Fibroblast of skin of left quadriceps (primary cell): ENCODE results near the gene HES7.
"Not testable (repeated sequence)": the region's sequence is repeated elsewhere in the genome, so short reads cannot be mapped to it uniquely, and the experiment has no call there.

Experiments used
- DNase-seq, 2 experiments: peaks; one replicate each; pipeline ENCODE4 v3.0.0-alpha.2; 2013; ENCODE audit warnings: low read depth in 2 of 2

HES7 gene

DNA sequence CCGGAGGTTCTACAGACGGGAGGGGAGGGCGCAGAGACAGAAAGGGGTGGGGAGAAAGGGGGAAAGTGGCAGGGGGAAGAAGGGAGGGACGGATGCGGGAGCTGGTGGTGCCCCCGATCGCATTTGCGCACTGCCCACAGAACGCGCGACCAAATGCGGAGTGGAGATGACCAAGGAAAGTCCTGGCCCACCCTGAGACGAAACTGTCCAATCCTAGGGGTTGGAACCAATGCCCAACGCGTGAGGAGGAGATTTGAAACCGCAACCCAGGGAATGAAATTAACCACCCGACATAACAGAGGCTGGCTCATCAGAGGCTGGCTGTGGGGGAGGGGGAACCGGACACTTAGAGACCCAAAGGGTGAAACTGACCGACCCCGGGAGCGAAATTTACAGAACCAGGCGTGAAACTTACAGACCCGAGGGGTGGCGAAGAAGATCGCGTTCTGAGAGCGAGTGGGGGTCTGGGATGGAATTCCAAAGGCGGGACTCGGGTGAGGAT lies 1.4 kb downstream of the HES7 start:
- DNase-seq = no peak

DNA sequence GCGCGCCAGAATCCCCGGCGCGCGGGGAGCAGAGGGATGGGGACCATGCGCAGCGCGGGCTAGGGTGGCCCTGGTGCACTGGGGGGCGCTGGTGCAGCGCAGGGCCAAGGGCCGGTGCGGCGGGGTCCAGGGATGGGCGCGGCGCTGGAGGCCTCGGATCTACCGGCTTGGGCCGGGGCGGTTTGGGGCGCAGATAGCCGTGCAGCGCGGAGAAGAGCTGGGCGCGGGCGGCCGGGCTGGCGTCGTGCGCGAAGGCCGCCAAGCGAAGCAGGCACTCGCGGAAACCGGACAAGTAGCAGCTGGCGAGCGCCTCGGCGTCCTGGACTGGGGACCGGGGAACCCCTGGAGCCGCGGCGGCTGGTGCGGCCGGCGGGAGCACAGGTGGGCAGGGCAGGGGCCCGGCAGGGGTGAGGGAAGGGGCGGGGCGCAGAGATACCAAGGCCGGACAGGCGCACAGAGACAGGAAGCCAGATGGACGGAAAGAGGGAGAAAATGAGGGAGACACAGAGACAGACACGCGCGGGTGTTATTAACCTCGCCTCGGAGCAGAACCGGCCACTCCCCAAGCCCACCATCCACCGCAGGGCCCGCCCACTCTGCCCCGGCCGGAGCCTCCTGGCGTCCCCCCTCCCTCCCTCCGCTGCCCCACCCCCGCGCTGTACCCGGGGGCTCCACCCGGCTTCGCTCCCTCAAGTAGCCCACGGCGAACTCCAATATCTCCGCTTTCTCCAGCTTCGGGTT lies 2.1 kb downstream of the HES7 start:
- DNase-seq = no peak

DNA sequence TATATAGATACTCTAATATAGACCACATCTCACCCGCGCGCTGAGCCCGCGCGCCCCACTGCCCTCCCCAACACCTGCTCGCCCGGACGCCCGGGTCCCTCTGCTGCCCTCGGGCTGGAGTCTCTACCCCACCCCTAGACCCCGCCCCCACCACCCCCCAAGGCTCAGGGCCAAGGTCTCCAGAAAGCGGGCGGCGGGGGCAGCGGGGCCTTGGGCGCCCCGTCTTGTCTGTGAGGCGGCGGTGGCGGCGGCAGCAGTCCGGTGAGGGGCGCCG lies 2.6 kb downstream of the HES7 start:
- no peak for DNase-seq

DNA sequence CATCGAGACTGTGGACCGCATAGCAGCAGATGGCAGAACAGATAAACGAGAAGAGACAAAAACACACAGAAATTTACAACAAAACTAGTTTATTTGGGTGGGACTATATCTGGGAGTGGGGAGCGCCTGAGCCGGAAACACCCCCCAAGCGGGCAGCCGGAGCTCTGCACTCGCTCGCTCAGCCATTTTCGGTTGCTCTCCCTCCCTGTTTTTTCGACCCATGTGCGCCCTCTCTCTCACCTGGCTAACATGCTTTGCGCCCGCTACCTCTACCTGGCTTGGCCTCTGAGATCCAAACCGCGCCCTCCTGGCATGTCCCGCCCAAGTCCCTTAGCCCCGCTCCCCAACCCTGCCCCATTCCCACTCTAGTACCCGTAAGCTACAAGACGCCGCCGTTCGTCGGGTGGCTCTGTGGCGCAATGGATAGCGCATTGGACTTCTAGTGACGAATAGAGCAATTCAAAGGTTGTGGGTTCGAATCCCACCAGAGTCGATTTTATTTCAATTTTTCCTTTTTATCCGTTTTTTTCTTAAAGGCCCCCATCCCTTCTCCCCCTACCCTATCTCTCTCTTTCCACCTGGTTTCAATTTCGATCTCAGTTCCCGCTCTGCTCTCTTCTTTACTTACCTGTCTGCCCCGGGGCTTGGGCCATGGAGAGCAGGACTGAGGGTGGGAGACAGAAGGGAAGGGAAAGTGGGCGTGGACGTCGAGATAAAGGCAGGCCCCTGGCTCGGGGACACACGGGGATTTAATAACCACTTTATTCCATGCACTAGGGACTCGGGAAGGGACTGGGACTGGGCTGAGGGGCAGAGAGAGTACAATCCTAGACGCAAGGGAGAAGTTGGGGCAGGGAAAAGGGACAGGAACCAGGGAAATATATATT lies 3.1 kb downstream of the HES7 start:
- peak; percentile 42 to 50 for DNase-seq

DNA sequence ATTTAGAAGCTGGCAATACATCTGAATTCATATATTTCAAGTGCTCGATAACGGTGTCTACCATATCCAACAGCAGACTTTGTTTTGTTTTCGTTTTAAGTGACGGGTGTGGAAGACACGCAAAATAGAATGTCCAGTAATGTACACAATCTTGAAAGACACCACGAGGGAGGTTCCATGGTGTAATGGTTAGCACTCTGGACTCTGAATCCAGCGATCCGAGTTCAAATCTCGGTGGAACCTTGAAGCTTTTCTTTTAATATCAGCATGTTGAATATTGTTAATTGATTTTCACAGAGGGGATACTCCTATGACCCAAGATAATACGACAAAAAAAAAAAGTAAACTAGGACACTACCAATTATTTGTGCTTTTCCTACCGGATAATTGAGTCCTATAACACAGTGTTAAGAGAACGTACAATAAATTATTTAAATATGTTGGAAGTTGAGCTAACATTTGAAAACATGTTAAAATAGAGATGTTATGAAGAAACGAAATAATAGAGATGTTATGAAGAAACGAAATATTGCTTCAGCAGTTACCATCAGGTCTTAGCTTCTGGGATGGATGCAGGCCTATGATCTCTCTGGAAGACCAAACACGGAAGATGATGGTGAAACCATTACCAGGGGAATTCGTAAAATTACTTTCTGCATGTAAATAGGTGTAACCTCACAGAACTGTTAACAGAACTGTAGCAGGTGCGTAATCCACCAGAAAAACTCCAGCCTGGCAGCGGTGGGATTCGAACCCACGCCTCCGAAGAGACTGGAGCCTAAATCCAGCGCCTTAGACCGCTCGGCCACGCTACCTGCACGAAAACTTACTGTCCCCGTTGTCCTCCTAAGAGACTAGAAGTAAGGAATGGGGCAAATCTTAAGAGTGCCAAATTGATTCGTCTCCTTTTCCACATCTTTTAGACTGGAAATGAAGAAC lies 4.1 kb downstream of the HES7 start:
- peak; percentile 84 to 85 for DNase-seq

DNA sequence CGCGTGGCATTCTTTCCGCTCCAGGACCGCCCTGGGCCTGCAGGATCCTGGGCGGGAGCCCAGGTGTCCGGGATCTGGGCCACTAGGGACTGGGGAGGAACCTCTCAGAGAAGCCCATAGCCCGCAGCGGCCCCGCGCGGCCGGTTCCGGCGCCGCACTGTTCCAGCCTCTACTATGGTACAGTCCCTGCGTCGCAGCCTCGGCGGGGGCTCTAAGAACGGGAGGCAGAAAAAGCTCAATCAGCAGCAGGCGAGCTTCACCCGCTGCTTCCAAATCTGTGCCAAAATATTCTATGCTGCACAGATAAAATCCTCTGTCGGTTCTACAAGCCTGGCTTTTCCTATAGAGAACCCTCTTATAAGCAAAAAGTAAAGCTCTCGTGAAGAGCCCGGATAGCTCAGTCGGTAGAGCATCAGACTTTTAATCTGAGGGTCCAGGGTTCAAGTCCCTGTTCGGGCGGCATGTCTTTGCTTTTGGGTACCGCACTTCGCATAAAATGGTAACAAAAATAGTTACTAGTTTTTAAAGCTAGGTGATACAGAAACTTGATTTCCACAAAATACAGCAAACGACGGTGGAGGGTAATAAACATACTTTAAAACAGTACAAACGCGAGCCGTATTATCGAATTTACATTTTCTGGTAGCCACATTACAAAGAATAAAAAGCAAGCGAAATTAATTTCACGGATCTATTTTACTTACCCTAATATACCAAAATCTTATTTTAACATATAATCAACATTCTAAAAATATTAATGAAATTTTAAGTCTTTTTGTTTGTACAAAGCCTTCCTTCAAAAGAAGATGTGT lies 4.9 kb downstream of the HES7 start:
- DNase-seq = peak; percentile 56 to 65

DNA sequence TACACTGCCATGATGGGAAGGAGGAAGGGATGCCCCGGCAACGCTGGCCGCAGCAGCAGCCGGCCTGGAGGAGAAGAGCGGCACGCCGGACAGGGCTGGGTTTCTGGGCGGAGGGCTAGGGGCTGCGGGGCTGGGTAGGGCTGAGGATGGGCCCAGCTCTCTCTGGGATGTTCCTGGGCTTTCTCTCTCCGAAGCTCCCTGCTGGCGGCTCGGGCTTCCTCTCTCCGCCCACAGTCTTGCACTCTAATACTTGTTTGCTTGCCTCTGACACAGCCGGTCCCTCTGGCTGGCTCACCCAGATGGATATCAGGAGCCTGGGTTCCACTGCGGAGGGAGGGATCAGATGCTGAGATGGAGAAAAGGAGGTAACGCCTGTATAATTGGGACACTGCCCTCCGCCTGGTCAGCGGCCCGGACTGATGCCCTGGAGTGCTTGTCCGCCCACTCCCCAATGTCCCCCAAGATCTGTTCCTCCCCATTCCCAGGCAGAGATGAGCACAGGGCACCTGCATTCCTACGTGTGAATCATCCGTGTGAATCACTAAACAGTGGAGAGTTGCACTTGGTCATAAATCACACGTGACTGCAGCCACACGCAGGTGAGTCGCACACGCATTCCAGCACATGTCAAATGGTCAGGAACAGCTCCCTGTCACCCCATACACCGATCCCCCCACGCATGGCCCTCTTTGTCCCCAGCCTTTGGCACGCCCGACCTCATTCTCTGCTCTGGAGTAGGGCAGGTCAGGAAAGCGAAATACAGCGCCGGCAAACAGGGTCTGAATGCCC lies 5.7 kb downstream of the HES7 start, which contains the start of gene ALOXE3:
TSS of gene ALOXE3 (minus strand) at position 535 of the 789 bp plus-strand sequence. CDS start at position 11, 524 bp downstream.
- DNase-seq = no peak

DNA sequence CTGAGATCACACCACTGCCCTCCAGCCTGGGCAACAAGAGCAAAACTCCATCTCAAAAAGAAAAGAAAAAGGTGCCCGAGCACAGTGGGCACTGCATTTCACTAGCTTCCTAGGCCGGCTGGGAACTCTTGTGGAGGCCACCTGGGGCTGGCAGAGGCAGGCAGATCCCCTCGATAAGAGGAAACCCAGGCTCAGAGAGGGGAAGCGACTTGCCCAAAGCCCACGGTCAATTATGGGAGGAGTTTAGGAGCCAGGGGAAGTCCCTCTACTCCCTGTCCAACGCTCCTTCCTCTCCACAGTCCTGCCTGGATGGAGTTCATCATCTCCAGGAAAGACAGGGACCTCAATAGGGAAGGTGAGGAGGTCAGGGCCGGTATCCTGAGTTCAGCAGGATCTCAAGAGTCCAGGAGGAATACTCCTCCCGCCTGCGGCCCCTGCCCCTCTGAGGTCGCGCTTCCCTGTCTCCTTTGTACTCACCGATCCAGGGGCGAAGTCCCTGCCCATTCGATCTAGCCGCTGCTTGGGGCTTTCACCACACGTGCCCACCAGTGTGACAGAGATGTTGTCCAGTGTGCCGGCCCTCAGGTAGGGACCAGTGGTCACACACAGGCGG lies 6.4 kb downstream of the HES7 start:
- DNase-seq = no peak

DNA sequence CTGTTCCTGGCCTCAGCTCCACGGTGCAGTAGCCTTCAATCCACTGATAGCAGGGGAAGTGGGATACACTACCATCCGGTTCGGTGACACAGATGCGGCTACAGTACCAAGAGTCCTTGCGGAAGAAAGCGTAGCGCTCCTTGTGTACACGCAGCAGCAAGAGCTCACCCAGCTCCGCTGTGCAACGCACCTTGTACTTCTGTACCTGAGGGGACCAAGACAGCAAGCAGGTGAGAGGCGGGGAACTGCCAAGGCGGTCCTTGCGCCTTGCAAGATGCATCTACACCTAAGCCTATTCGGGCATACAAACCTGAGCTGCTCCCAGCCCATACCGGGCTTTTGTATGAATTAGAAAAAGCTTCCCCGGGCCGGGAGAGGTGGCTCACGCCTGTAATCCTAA lies 7.1 kb downstream of the HES7 start:
- DNase-seq = no peak

DNA sequence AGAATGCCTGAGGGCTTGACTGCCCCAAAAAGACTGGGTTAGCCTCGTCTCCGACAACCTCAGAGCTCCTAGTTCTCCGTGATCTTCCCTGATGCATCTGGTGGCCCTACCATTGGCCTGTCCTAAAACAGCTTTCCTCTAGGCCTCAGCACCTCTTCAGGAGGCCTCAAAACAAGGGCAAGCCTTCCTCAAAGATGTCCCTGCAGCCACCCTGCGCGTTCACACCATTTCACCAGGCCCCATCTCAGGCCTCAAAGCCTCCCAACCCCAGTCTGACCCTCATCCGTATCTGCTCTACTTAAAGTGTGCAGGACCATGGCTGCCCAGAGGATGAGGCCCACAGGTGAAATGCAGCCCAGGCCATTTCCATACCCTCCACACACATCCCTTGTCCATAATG lies 13.0 kb downstream of the HES7 start:
- DNase-seq = no peak

DNA sequence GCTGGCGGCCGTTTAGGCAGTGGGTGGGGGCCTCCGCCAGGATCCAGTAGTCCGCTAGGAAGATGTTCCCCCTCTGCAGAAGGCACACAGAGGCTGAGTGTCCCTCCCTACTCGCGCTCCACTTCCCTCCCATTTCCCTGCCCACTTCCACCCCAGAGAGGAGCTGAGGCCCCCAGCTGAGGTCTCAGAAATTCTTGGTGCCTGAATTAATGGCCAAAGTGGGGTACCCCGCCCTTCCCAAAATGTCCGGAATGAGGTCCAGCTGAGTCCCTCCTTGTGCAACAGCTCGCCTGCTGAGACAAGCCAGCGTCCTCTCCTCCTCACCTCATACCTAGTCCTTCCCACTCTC lies 13.5 kb downstream of the HES7 start:
- DNase-seq = no peak

DNA sequence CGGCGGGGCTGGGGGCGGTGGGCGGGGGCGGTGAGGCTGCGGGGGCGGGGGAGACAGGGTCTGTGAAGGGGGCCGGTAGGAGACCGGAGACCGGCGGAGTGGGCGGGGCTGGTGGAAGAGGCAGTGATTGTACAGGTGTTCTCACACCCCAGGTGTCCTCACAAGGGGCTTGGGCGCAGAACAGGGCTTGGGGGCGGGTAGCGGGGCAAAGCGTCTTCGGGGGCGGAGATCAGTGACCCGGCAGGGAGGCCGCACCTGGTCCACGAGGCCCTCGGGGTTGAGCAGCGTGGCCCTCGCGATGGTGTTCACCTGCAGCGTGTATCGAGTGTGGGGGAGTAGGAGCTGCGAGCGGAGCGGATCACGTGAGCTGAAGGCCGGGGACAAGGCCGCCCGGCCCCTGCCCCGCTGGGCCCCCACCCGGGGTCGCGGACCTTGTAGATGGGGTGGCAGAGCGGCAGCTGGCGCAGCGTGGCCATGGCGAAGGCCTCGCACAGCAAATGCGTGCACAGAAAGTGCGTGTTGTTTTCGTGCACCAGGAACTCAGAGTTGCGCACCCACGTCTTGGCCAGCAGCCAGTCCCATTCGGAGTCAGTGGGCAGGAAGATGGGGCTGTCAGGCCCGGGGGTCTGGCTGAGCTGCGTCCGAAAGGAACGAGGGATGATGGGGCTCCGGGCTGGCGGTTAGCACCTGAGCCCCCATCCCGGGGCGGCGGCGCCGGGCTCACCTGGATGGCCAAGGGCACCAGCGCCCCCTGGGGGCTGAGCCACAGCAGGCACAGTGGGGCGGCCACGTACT lies 14.0 kb downstream of the HES7 start:
- DNase-seq = no peak

DNA sequence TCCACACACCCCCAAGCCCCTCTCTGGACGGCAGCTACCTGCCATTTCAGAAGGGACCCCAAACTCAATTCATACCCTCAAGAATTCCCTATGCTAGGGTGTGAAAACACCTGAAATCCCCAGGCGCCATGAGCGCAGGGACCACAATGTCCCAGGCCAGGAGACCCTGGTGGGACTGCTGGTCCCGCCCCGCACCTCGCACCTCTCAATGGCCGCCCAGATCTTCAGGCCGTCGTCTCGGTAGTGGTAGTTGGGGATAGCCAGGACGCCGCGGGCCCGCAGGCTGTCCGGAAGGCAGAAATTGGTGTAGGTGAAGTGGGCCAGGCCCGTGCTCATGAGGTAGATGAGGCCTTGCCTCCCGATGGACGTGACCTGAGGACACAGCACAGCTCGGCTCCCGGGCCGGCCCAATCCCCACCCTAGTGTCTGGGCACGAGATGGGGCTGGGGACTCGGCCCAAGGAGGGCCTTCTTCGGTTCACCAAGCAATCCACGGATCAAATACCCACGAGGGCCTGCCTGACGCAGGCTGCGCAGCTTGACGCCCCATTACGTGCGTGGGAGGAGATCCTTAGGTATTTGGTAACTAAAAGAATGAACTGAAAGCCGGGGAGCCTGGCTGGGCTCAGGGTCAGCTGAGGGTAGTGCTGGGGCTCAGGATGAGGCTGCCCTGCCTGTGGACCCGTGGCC lies 14.8 kb downstream of the HES7 start:
- DNase-seq = no peak

DNA sequence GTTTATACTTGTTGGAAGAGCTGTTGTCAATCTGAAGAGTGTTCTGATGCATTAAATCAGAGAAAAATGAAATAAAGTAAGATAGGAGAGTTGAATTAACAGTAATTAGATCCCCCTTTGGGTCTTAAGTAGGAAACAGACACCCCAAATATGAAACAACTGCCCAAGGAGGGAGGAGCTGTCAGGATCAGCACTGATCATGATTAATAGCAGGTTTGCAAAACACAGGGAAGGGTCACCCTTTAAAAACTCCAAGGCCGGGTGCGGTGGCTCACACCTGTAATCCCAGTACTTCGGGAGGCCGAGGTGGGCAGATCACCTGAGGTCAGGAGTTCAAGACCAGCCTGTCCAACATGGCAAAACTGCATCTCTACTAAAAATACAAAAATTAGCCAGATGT lies 16.9 kb downstream of the HES7 start:
- not testable (repeated sequence) for DNase-seq

DNA sequence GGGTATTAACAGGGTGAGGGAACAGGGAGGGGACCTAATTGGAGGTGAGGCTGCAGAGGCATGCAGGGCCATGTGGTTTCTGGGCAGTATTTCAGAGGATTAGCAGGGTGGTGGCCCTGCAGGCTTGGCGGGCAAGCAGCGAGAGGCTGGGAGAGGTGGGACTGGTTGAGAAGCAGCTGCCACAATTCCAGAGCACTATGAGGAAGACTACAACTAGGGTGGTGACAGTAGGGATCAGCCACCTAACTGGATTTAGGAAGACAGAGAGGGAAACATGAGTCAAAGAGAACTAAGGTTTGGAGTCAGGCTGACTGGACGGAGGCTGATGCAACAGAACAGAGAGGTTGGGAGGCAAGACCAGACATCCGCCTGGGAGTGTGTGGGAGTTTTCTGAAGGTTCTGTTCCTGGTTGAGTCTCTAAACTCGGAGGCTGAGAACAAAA lies 17.9 kb downstream of the HES7 start:
- DNase-seq = no peak

DNA sequence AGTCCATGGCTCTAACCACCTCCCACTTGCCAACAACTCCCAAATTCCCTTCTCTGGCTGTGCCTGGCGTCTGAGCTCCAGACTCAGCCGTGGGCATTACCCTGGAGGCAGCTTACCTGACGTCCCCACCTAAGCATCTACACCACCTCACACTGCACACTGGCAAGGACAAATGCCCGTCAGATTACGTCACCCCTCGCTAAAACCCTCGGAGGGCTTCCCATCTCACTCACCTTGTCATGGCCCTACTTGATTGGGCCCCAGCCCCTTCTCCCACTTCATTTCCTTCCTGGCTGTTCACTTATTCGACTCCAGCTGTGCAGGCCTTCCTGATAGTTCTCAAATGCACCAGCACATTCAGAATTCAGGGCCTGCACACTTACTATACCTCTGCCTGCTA lies 19.0 kb downstream of the HES7 start:
- DNase-seq = no peak

DNA sequence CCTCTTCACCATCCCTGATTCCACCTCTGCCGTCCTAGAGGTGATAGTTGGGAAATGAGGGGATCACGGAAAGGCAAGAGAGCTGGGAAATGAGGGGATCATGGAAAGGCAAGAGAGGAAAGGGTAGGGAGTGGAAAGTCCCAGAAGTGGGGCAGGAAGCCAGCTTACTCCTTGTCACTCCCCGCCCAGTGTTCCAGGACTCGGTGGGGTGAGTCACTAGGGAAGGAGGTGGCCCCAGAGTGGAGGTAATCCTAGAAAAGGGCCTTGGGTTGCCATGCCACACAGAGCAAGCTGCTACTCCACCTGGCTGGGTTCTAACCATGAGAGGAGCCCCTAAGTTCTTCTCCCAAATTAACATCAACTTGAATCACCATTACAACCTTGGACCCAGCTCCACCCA lies 20.4 kb downstream of the HES7 start:
- no peak for DNase-seq

DNA sequence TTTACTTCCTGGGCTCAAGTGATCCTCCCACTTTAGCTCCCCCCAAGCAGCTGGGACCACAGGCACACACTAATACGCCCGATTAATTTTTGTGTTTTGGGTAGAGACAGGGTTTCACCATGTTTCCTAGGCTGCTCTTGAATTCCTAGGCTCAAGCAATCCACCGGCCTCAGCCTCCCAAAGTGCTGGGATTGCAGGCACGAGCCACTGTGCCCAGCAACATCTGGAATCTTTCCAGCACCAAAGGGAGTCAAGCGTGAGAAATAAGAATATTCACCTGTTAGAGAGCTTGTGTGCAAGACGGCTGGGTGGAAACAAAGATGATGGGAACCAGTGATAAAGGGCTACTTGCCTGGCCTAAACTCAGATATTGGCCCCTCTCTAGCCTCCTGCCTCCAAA lies 22.2 kb downstream of the HES7 start:
- DNase-seq = no peak
